ENCODE measurements around the gene KIZ.

Gene KIZ
- 0.40 to 6.6 (median 3.1) reads per million in 18 experiments for total RNA-seq

GRCh38 chr20:21125849-21126580 lies at the start of gene KIZ:
Gene KIZ (plus strand): TSS chr20:21126082. CDS start chr20:21126116, 34 bp downstream.
- peak; percentile 96 to 97 for DNase-seq

GRCh38 chr20:21077809-21078345 lies 48.0 kb upstream of the KIZ start:
- DNase-seq: no peak

GRCh38 chr20:21082584-21082983 lies 43.3 kb upstream of the KIZ start:
- DNase-seq: no peak

GRCh38 chr20:21083825-21084325 lies 42.0 kb upstream of the KIZ start:
- DNase-seq: no peak

DNA sequence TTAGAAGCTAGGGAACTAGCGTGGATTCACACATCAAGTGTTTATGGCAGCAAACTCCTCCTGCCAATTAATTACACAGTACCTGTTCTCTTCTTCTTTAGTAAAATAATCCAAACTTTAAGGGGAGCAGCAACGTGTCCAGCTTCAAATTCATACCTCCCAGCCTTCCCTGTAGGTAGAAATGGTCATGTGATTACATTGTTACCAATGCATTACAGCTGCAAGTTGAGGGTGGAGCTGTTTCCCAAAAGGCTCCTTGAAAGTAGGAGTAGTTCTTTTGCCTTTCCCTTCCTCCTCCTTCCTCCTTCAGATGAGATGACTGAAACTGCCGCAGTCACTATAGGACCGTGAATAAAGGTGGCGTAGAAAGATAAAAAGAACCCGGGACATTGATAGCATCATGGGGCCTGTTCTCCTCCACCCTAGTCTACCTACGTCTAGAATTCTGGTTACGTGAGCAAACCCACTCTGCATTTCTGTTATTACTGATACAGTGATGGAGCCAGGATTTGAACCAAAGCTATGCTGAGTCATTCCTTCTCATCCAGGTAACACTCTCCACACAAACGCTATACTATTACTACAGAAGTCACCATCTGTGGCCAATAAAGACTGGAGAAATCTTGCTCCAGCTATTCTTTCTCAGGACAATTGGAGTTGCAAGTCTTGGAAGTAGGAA lies 37.9 kb upstream of the KIZ start:
- no peak for DNase-seq

DNA sequence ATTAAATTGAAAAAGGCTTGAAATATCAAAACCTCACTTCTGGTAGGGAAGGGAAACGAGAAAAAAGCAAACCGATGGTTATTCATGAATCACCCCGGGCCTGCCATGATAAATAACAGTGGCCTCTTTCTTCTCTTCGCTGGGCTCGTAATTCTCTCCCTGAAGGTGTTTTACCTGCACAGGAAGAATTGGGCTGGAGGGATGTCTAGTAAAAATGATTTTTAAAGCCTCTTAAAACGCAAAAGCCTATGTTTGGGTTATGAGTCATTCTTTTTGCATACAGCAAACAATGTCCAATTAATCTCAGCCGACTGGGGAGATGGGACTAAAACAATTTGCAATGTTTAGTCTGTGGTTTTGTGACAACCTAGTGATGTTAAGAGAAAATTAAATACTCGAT lies 36.5 kb upstream of the KIZ start:
- DNase-seq: no peak

DNA sequence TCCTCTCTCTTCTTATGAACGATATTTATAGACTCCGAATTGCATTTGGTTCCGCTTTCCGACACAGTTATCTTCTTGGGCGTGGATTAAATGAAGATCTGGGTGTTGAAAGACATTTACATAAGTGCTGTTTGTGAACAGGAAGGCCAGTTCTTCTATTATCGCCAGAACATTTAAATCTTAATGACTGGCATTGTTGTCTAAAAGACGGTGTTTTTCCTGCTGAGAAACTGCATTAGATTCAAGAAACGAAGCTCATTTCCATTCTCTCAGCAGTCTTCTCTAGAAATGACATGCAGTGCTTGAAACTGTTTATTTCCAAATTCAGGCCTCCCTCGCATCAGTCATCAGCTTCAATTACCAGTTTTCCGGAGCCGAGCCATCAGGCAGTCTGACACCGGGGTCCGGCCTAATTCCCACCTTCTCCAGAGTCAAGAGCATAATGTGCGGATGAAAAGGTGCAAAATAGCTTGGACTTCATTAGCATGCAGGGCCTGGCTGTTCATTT lies 35.7 kb upstream of the KIZ start:
- DNase-seq: peak; percentile 50 to 73

DNA sequence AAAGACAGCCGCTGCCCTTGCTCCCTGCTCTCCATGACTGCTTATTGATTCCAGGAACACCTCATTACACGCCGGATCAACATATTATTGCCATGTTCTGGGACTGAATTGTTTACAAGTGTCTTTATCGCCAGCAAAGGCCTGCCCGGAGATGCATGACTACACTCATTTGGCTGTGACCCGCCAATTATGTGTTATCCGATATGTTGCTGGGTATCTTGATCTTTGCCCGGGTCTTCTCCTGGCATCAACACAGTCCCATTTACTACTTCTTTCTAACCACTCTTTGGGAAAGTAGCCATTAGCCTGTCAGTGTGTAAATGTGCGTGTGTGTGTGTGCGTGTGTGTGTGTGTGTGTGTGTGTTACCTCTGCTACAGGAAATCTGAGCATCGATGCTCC lies 35.2 kb upstream of the KIZ start:
- no peak for DNase-seq

DNA sequence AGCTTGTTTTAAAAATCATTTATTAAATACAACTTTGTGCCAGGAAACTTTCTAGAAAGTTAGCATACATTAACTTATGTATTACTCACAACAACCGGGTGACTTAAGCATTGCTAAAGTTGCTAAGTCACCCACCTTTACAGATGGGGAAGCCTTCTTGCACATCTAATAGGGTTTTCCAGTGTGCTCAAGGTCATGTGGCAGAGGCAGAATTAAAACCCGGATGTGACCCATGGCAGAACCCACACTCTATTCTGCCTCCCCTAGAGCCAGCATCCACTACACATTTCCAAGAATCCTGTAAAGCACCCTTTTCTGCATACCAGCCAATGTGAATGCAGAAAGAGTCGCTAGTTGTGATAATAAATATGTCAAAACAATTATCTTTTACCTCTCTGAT lies 33.1 kb upstream of the KIZ start:
- DNase-seq: peak in 1 of 2 donors; percentile 24

GRCh38 chr20:21096321-21097043 lies 29.4 kb upstream of the KIZ start:
- peak; percentile 53 to 70 for DNase-seq

DNA sequence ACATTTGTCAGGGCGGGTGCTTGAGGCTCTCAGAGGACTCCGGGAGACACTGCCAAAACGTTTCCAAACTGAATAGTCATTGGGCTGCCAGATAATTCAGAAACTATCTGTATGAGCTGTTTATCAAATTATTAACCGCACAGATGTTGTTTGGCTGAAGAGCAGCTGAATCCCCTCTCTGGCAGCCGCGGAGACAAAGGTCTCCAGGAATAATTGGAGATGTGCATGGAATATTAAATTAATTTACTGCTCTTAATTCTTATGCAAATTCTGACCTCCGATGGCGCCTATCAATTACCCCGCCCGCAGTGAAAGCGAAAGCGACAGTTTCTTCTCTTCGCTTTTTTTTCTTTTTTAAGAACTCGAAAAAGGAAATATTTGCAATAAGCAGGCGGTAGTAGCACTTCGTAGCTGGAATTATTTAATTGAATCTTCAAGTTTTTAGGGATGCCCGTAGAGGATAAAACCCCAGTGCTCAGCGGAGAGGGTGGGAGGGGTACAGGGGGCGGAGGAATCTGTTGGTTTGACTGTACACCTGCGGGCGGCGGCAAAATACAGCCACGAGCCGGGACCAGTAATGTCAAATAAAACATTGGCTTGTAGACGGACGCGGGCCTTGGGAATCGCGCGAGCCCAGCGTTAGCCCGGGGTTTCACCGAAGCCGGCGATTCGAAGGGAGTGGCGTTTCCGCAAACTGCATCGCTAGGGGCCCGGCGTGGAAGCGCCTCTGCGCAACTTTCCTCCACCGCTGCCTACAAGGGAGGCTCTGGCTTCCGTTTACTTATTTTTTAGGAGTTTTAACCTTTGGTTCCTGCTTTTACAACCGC lies 25.9 kb upstream of the KIZ start:
- DNase-seq: peak; percentile 81 to 82

DNA sequence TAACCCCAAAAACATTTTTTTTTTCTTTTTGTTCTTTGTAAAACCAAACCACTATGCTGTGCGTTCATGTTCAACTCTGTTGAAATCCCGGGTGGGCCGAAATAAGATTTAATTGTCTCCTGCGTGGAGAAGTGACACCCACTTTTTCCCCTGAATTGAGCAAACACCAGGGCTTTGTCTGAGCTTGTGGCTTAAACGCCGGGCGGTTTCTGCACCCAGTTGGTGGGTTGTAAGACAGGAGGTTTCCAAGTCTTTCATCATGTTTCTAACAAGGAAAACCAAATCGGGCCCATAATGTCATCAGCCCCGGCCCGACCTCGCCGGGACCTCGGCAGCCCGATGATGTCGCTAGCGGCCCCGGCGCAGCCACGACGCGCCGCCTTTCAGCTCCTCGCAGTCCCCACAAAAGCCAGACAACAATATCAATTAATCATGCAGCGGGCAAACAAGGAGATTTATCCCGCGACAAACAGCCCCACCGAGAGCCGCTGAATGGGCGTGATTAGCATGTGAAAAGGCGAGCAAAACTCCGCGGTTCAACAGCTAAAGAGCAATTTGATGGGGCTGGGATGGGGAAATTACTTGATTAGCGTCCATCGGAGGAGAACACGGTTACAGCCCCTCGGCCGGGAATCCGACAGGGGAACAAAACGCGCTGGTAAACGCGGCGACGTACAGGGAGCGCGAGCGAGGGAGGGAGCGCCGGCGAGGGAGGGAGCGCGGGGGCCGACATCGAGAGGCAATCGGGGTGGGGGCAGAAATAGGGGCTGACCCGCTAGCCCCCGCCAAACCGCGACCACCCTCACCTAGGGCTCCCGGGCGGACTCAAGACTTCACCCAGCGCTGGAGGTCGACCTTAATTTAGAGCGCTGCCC lies 25.1 kb upstream of the KIZ start:
- peak in 1 of 2 donors; percentile 90 for DNase-seq

GRCh38 chr20:21101453-21101931 lies 24.4 kb upstream of the KIZ start:
- peak in 1 of 2 donors; percentile 24 for DNase-seq

GRCh38 chr20:21101932-21102575 lies 23.8 kb upstream of the KIZ start:
- DNase-seq: no peak

- peak; percentile 30 to 44 for DNase-seq
Measured at GRCh38 chr20:21102603-21103311, 23.1 kb upstream of the KIZ start.

DNA sequence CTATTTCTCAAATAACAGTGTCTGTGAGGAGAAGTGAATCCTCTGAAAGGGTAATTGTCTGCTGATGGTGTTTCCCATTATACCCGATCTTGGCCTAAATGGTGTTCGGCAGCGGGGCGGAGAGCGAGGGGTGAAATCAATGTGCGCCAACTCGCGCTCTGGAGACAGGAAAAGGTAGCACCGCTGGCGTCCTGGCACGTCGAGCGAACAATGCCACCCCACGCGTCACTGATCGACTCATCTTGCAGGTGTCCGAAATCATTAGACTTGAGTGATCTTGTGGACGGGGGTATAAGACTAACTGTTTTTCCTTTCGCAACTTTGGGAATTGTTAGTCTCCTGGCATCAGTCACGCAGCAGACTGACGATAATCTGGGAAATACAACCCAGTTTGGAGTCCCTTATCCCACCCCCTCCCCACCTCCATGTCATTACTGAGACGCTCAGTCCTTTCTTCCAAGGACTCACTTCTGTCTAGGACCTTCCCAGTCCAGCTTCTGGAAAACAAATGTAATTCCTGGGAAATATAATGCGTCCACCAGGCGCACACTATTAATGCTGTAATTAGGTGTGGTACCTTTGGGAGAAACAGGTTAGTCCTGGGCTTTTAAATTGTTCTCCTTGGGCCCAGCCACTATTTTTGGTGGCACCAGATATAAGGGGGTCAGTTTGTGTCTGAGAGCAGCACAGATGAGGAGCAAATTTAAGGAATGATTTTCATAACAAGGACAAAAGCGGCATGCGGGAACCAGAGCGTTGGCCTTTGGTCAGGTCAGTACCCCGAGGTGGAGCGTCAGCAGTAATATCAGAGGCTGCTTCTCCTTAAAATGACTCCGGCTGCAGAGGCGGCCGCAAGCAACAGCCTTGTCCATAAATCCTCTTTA lies 22.1 kb upstream of the KIZ start:
- no peak for DNase-seq

- DNase-seq: no peak
Measured at GRCh38 chr20:21104466-21104761, 21.5 kb upstream of the KIZ start.

- no peak for DNase-seq
Measured at GRCh38 chr20:21104921-21105320, 21.0 kb upstream of the KIZ start.

All from inflammatory macrophage (primary cell).